SU-DHL-6 (cell line): ENCODE measurements around the gene C8G.

Experiments used
- H2AFZ ChIP-seq: fragments of 200-600 bp; sonication (generic); 2 replicates; pipeline ENCODE4 v1.6.1; 2014; ENCODE audit warnings: low read depth, mild to moderate bottlenecking, moderate library complexity, mixed read lengths, antibody characterized with exemption, low read length; ENCODE audit not compliant: severe bottlenecking
- H3F3A ChIP-seq: fragments of 200-600 bp; shearing (Covaris generic); 2 replicates; pipeline ENCODE4 v1.6.0; 2016; ENCODE audit warnings: antibody characterized with exemption, mild to moderate bottlenecking; ENCODE audit not compliant: insufficient read depth
- H3K27ac ChIP-seq: fragments of 200-600 bp; sonication (generic); 2 replicates; pipeline ENCODE4 v1.5.1; 2016; ENCODE audit warnings: low read depth, mild to moderate bottlenecking, low read length, moderate library complexity, mixed read lengths
- H3K27me3 ChIP-seq: fragments of 200-600 bp; sonication (generic), shearing (Covaris generic); 2 replicates; pipeline ENCODE4 v1.6.0; 2014; ENCODE audit warnings: mild to moderate bottlenecking, low read length
- H3K36me3 ChIP-seq: fragments of 200-600 bp; sonication (generic); 2 replicates; pipeline ENCODE4 v1.6.1; 2014; ENCODE audit warnings: mild to moderate bottlenecking, low read length, mixed read lengths
- H3K4me2 ChIP-seq: fragments of 300-600, 200-600 bp; shearing (Covaris generic), sonication (generic); 2 replicates; pipeline ENCODE4 v1.6.0; 2014; ENCODE audit warnings: low read length, low read depth, mild to moderate bottlenecking; ENCODE audit not compliant: poor library complexity, severe bottlenecking
- H3K4me3 ChIP-seq: fragments of 200-600 bp; sonication (generic); 2 replicates; pipeline ENCODE4 v1.5.1; 2014; ENCODE audit warnings: antibody characterized with exemption, low read length, mild to moderate bottlenecking, mixed read lengths; ENCODE audit not compliant: insufficient read depth, poor library complexity, severe bottlenecking
- H3K79me2 ChIP-seq: fragments of 200-600 bp; sonication (generic); 2 replicates; pipeline ENCODE4 v1.6.1; 2014; ENCODE audit warnings: mild to moderate bottlenecking, low read length, moderate library complexity; ENCODE audit not compliant: insufficient read depth
- H3K9ac ChIP-seq: fragments of 200-600 bp; sonication (generic); 2 replicates; pipeline ENCODE4 v1.7.0; 2014; ENCODE audit warnings: mild to moderate bottlenecking, low read length
- H3K9me2 ChIP-seq: fragments of 200-600 bp; sonication (generic); replicated peaks from 2 replicates; pipeline ENCODE4 v1.6.1; 2014; ENCODE audit warnings: low read length; ENCODE audit not compliant: insufficient read depth
- H3K9me3 ChIP-seq: fragments of 200-600 bp; sonication (generic); 2 replicates; pipeline ENCODE4 v1.6.1; 2014; ENCODE audit warnings: low read length, mixed read lengths; ENCODE audit not compliant: insufficient read depth
- H4K20me1 ChIP-seq: fragments of 200-600 bp; sonication (generic); 2 replicates; pipeline ENCODE4 v1.6.1; 2014; ENCODE audit warnings: low read depth, mild to moderate bottlenecking, antibody characterized with exemption, low read length, moderate library complexity, mixed read lengths
- EZH2phosphoT487 ChIP-seq: fragments of 200-600 bp; sonication (generic), shearing (Covaris generic); conservative IDR thresholded peaks from 2 replicates; pipeline ENCODE4 v1.6.1; 2018; ENCODE audit warnings: mild to moderate bottlenecking, antibody characterized with exemption, low read length, moderate library complexity, mixed read lengths
- TF ChIP-seq, protein P1 (sequence below): fragments of 200-600 bp; sonication (generic); IDR thresholded peaks from one replicate; pipeline ENCODE4 v1.5.1; 2017; ENCODE audit warnings: antibody characterized with exemption, mild to moderate bottlenecking, low read length, moderate library complexity; ENCODE audit not compliant: insufficient read depth, poor library complexity, severe bottlenecking

C8G gene

DNA sequence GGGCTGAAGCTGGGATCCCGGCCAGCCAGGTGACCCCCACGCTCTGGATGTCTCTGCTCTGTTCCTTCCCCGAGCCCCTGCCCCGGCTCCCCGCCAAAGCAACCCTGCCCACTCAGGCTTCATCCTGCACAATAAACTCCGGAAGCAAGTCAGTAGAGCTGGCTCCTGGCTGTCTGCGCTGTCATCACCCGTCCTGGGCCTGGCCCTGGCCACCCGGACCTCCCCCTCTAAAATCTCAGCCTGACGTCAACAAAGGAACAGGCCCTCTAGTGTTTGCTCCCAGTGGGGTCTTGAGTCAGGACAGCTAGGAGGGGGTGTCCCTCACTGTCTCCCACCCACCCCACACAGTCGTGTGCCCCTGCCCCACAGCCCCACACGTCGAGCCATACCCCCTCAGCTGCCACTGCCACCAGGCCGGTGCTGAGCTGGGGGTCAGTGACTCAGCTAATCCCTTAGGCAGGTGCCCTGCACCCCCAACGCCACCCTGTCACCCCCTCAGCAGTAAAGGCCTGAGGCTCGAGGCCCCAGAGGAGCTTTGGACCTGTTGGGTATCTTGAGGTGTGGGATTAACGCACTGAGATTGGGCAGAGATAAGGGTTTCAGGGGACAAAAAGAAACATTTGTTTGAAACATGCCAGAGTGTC lies 36.7 kb downstream of the C8G start:
- Histone ChIP-seq H3K27ac (no peak overlapping the region), H3K9ac (no peak overlapping the region), H3K9me2 (no peaks in the 10 kb centered on the region), H3K36me3 (no peaks in the 10 kb centered on the region), H3K79me2 (no peaks in the 10 kb centered on the region), H3K4me3 (no peak overlapping the region), H4K20me1 (no peaks in the 10 kb centered on the region), H3F3A (no peaks in the 10 kb centered on the region), H2AFZ (no peak overlapping the region), H3K4me2 (no peak overlapping the region), H3K9me3 (no peaks in the 10 kb centered on the region), H3K27me3 (no peaks in the 10 kb centered on the region)
- TF ChIP-seq EZH2phosphoT487: no peak
- TF ChIP-seq, protein P1, sequence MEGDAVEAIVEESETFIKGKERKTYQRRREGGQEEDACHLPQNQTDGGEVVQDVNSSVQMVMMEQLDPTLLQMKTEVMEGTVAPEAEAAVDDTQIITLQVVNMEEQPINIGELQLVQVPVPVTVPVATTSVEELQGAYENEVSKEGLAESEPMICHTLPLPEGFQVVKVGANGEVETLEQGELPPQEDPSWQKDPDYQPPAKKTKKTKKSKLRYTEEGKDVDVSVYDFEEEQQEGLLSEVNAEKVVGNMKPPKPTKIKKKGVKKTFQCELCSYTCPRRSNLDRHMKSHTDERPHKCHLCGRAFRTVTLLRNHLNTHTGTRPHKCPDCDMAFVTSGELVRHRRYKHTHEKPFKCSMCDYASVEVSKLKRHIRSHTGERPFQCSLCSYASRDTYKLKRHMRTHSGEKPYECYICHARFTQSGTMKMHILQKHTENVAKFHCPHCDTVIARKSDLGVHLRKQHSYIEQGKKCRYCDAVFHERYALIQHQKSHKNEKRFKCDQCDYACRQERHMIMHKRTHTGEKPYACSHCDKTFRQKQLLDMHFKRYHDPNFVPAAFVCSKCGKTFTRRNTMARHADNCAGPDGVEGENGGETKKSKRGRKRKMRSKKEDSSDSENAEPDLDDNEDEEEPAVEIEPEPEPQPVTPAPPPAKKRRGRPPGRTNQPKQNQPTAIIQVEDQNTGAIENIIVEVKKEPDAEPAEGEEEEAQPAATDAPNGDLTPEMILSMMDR: no peak

DNA sequence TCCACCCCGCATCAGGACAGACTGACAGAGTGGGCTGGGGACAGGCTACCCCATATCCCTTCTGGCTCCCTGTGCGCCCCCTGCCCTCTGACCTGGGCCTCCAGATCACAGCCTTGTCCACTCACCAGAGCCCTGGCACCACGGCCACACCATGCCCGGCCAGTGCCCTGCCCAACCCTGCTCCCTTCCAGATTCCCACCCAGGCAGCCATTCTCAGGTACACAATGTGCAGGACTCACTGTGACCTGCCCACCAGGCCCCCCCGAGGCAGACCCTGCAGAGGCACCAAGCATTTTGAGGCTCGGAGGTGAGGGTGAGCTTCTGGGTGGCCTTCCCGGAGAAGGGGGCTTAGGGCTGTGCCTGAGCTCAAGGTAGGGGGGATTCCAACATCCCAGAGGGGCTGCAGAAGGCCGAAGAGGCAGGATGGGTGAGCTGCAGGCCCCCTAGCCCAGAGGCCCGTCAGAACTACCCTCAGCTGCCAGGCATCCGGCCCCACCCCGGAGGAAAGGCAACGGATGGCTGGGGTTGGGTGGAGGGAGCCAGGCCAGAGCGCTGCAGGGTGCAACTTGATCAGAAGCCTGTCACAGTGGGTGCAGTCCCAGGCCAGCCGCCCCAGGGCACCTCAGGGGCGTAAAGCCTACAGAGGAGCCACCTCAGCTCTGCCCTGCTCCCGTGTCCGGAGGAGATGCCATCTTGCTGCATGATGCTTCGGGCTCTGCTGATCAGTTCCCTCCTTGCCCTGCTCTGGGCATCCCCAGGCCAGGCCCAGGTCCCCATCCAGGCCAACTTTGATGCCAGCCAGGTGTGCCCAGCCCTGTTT lies 37.4 kb downstream of the C8G start, which contains the start of gene LCNL1:
Gene LCNL1 (plus strand): TSS at position 762 of the 820 bp plus-strand sequence. CDS start 594 bp downstream, outside the sequence.
- Histone ChIP-seq H3K79me2 (no peaks in the 10 kb centered on the region), H3K27ac (no peak within 1 kb of the TSS), H3K36me3 (no peaks in the 10 kb centered on the region), H3K4me3 (no peak within 1 kb of the TSS), H2AFZ (no peak within 1 kb of the TSS), H3K27me3 (no peaks in the 10 kb centered on the region), H3F3A (no peaks in the 10 kb centered on the region), H3K9me2 (no peaks in the 10 kb centered on the region), H4K20me1 (no peaks in the 10 kb centered on the region), H3K4me2 (no peak within 1 kb of the TSS), H3K9ac (no peak within 1 kb of the TSS), H3K9me3 (no peaks in the 10 kb centered on the region)
- TF ChIP-seq, protein P1: no peak
- TF ChIP-seq EZH2phosphoT487: no peak

DNA sequence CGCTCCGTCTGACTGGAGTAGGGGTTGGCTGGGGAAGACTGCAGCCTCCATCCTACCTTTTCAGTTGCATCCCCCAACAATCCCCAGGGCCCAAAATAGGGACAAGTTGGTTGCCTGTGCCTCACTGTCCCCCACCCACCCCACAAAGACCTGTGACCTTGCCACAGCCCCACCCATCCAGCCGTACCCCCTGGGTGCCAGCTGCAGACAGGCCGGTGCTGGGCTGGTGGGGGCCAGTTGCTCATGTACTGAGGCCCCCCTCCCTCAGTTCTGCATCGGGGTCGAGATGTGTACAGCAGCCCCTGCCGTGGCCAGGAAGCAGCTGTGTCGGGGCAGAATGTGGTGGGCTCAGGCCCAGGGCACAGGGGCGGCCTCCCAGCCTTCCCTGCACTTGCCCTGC lies 38.1 kb downstream of the C8G start:
- no peaks in the 10 kb centered on the region for H3K9me2 ChIP-seq
- TF ChIP-seq, protein P1: no peak
- no peak for TF ChIP-seq EZH2phosphoT487
- H3K27me3 ChIP-seq: no peaks in the 10 kb centered on the region
- H3K4me2 ChIP-seq: no peak overlapping the region
- H3K36me3 ChIP-seq: no peaks in the 10 kb centered on the region
- no peak overlapping the region for H3K27ac ChIP-seq
- no peaks in the 10 kb centered on the region for H3K9me3 ChIP-seq
- no peak overlapping the region for H2AFZ ChIP-seq
- no peak overlapping the region for H3K9ac ChIP-seq
- H3K79me2 ChIP-seq: no peaks in the 10 kb centered on the region
- no peak overlapping the region for H3K4me3 ChIP-seq
- no peaks in the 10 kb centered on the region for H4K20me1 ChIP-seq
- no peaks in the 10 kb centered on the region for H3F3A ChIP-seq
